Measurements from ENCODE around the gene TRIM41.

TRIM41 gene

DNA sequence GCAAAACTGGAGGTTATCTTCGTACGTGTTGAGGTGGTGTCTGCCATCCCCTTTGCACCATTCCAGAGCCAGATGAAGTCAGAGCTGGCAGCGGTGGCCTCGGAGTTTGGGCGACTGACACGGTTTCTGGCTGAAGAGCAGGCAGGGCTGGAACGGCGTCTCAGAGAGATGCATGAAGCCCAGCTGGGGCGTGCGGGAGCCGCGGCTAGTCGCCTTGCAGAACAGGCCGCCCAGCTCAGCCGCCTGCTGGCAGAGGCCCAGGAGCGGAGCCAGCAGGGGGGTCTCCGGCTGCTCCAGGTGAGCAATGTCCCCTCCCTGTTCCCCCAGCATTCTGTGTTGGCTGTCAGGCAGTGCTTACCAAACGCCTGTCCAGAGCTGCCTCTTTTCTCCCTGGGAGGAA lies 9.5 kb downstream of the TRIM41 start:
- H3K9me3 ChIP-seq (ENCODE audit: control insufficient read depth in 1 of 2, low read length in 2 of 2) = no peaks in the 10 kb centered on the region
- H3K36me3 ChIP-seq (ENCODE audit: control insufficient read depth in 1 of 2, insufficient read depth in 2 of 2, low read length in 2 of 2) = peaks cover 39 to 71% of the 10 kb centered on the region in 2 donors
- H3K27me3 ChIP-seq (ENCODE audit: control insufficient read depth in 1 of 2, insufficient read depth in 2 of 2, low read length in 2 of 2) = no peaks in the 10 kb centered on the region
- no peaks in the 10 kb centered on the region for H3K4me1 ChIP-seq (ENCODE audit: control insufficient read depth in 1 of 2, insufficient read depth in 2 of 2, low read length in 2 of 2)
- no peak overlapping the region for H3K4me3 ChIP-seq (ENCODE audit: low read depth in 1 of 2, low read length in 2 of 2)
- H3K9ac ChIP-seq (ENCODE audit: low read depth in 1 of 2, low read length in 2 of 2) = no peak overlapping the region
- H3K27ac ChIP-seq (ENCODE audit: low read depth, low read length) = no peak overlapping the region

GRCh38 chr5:181233088-181233800 lies 10.2 kb downstream of the TRIM41 start:
- no peak overlapping the region for H3K9ac ChIP-seq (ENCODE audit: low read depth in 1 of 2, low read length in 2 of 2)
- no peaks in the 10 kb centered on the region for H3K27me3 ChIP-seq (ENCODE audit: control insufficient read depth in 1 of 2, insufficient read depth in 2 of 2, low read length in 2 of 2)
- H3K9me3 ChIP-seq (ENCODE audit: control insufficient read depth in 1 of 2, low read length in 2 of 2) = no peaks in the 10 kb centered on the region
- H3K4me1 ChIP-seq (ENCODE audit: control insufficient read depth in 1 of 2, insufficient read depth in 2 of 2, low read length in 2 of 2) = no peaks in the 10 kb centered on the region
- peaks cover 46 to 78% of the 10 kb centered on the region in 2 donors for H3K36me3 ChIP-seq (ENCODE audit: control insufficient read depth in 1 of 2, insufficient read depth in 2 of 2, low read length in 2 of 2)
- H3K27ac ChIP-seq (ENCODE audit: low read depth, low read length) = no peak overlapping the region
- no peak overlapping the region for H3K4me3 ChIP-seq (ENCODE audit: low read depth in 1 of 2, low read length in 2 of 2)

DNA sequence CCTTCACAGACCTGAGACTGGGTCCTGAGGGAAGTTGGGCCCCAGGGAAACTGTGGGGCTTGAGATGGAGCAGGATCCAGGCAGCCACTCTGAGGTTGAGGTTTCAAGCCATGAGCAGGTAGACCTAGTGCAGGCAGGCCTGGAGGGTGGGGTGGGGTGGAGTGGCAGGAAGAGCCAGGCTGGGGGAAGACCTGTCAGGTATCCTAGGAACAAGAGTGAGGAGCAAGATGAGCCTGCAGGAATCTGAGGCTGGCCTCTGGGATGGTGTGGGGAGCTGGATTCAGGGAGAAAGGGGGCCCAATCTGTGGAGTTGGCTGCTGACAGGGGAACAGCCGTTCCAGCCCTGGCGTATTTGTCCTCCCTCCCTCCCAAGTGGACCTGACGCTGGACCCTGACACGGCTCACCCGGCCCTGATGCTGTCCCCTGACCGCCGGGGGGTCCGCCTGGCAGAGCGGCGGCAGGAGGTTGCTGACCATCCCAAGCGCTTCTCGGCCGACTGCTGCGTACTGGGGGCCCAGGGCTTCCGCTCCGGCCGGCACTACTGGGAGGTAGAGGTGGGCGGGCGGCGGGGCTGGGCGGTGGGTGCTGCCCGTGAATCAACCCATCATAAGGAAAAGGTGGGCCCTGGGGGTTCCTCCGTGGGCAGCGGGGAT lies 10.8 kb downstream of the TRIM41 start:
- no peaks in the 10 kb centered on the region for H3K9me3 ChIP-seq (ENCODE audit: control insufficient read depth in 1 of 2, low read length in 2 of 2)
- H3K36me3 ChIP-seq (ENCODE audit: control insufficient read depth in 1 of 2, insufficient read depth in 2 of 2, low read length in 2 of 2) = peaks cover 50 to 85% of the 10 kb centered on the region in 2 donors
- no peak overlapping the region for H3K4me3 ChIP-seq (ENCODE audit: low read depth in 1 of 2, low read length in 2 of 2)
- H3K27ac ChIP-seq (ENCODE audit: low read depth, low read length) = no peak overlapping the region
- no peak overlapping the region for H3K9ac ChIP-seq (ENCODE audit: low read depth in 1 of 2, low read length in 2 of 2)
- H3K27me3 ChIP-seq (ENCODE audit: control insufficient read depth in 1 of 2, insufficient read depth in 2 of 2, low read length in 2 of 2) = no peaks in the 10 kb centered on the region
- no peaks in the 10 kb centered on the region for H3K4me1 ChIP-seq (ENCODE audit: control insufficient read depth in 1 of 2, insufficient read depth in 2 of 2, low read length in 2 of 2)

GRCh38 chr5:181234455-181235306 lies 11.6 kb downstream of the TRIM41 start:
- Histone ChIP-seq H3K27me3 (ENCODE audit: control insufficient read depth in 1 of 2, insufficient read depth in 2 of 2, low read length in 2 of 2) (no peaks in the 10 kb centered on the region), H3K9ac (ENCODE audit: low read depth in 1 of 2, low read length in 2 of 2) (no peak overlapping the region), H3K27ac (ENCODE audit: low read depth, low read length) (no peak overlapping the region), H3K36me3 (ENCODE audit: control insufficient read depth in 1 of 2, insufficient read depth in 2 of 2, low read length in 2 of 2) (peaks cover 56 to 90% of the 10 kb centered on the region in 2 donors), H3K4me3 (ENCODE audit: low read depth in 1 of 2, low read length in 2 of 2) (no peak overlapping the region), H3K9me3 (ENCODE audit: control insufficient read depth in 1 of 2, low read length in 2 of 2) (no peaks in the 10 kb centered on the region), H3K4me1 (ENCODE audit: control insufficient read depth in 1 of 2, insufficient read depth in 2 of 2, low read length in 2 of 2) (no peaks in the 10 kb centered on the region)

DNA sequence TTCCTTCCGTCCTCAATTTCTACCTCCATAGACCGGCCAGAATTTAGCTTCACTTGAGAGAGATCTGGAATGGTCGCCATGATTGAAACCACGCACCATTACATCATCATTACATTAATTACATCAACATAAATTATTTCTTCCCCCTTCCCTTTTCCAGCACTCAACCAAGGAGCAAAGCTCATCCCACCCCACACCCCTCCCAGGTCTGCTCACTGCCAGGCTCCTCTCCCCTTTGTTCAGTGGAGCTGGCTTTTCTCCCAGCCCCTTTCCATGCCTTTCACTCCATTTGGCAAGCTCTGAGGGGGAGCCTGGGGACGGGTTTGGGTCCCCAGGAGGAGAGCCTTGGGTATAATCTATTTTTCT lies 12.2 kb downstream of the TRIM41 start:
- no peaks in the 10 kb centered on the region for H3K27me3 ChIP-seq (ENCODE audit: control insufficient read depth in 1 of 2, insufficient read depth in 2 of 2, low read length in 2 of 2)
- peaks cover 56 to 94% of the 10 kb centered on the region in 2 donors for H3K36me3 ChIP-seq (ENCODE audit: control insufficient read depth in 1 of 2, insufficient read depth in 2 of 2, low read length in 2 of 2)
- no peak overlapping the region for H3K27ac ChIP-seq (ENCODE audit: low read depth, low read length)
- H3K4me3 ChIP-seq (ENCODE audit: low read depth in 1 of 2, low read length in 2 of 2) = no peak overlapping the region
- H3K9me3 ChIP-seq (ENCODE audit: control insufficient read depth in 1 of 2, low read length in 2 of 2) = no peaks in the 10 kb centered on the region
- H3K4me1 ChIP-seq (ENCODE audit: control insufficient read depth in 1 of 2, insufficient read depth in 2 of 2, low read length in 2 of 2) = no peaks in the 10 kb centered on the region
- no peak overlapping the region for H3K9ac ChIP-seq (ENCODE audit: low read depth in 1 of 2, low read length in 2 of 2)

GRCh38 chr5:181235689-181236366 lies 12.7 kb downstream of the TRIM41 start:
- Histone ChIP-seq H3K4me1 (ENCODE audit: control insufficient read depth in 1 of 2, insufficient read depth in 2 of 2, low read length in 2 of 2) (no peaks in the 10 kb centered on the region), H3K27me3 (ENCODE audit: control insufficient read depth in 1 of 2, insufficient read depth in 2 of 2, low read length in 2 of 2) (no peaks in the 10 kb centered on the region), H3K4me3 (ENCODE audit: low read depth in 1 of 2, low read length in 2 of 2) (no peak overlapping the region), H3K9ac (ENCODE audit: low read depth in 1 of 2, low read length in 2 of 2) (no peak overlapping the region), H3K27ac (ENCODE audit: low read depth, low read length) (no peak overlapping the region), H3K9me3 (ENCODE audit: control insufficient read depth in 1 of 2, low read length in 2 of 2) (no peaks in the 10 kb centered on the region), H3K36me3 (ENCODE audit: control insufficient read depth in 1 of 2, insufficient read depth in 2 of 2, low read length in 2 of 2) (peaks cover 53 to 96% of the 10 kb centered on the region in 2 donors)

GRCh38 chr5:181236471-181236870 lies 13.4 kb downstream of the TRIM41 start:
- Histone ChIP-seq H3K36me3 (ENCODE audit: control insufficient read depth in 1 of 2, insufficient read depth in 2 of 2, low read length in 2 of 2) (peaks cover 53 to 96% of the 10 kb centered on the region in 2 donors), H3K27me3 (ENCODE audit: control insufficient read depth in 1 of 2, insufficient read depth in 2 of 2, low read length in 2 of 2) (no peaks in the 10 kb centered on the region), H3K4me1 (ENCODE audit: control insufficient read depth in 1 of 2, insufficient read depth in 2 of 2, low read length in 2 of 2) (peaks cover 2 to 5% of the 10 kb centered on the region in 2 donors), H3K27ac (ENCODE audit: low read depth, low read length) (no peak overlapping the region), H3K4me3 (ENCODE audit: low read depth in 1 of 2, low read length in 2 of 2) (no peak overlapping the region), H3K9me3 (ENCODE audit: control insufficient read depth in 1 of 2, low read length in 2 of 2) (no peaks in the 10 kb centered on the region), H3K9ac (ENCODE audit: low read depth in 1 of 2, low read length in 2 of 2) (no peak overlapping the region)

DNA sequence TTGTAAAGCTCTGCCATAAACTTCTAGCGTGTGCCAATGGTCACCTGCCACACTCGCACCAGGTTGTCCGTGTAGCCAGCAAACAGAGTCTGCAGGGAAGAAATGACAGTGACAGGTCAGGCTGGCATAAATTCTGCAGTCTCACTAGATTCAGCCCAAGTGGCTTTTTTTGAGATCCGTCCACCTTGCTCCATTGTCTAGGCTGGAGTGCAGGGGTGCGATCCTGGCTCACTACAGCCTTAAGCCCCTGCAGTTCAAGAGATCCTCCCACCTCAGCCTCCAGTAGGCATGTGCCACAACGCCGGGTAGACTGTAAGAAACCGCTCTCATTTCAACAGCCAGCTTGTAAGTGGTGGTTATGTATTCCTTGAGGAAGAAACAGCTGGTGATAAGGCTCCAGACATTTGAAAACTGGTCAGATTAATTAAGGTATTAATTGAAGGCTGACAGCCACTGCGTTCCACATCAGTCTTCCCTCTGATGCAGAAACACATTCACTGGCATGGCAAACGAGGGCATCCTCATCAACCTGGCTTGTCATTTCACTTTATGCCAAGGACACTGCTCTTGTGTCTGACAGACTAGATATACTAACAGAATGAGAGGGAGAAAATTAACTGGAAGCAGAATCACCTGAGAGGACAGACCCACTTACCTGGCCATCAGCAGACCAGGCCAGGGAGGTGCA lies 14.0 kb downstream of the TRIM41 start:
- Histone ChIP-seq H3K27me3 (ENCODE audit: control insufficient read depth in 1 of 2, insufficient read depth in 2 of 2, low read length in 2 of 2) (no peaks in the 10 kb centered on the region), H3K27ac (ENCODE audit: low read depth, low read length) (no peak overlapping the region), H3K36me3 (ENCODE audit: control insufficient read depth in 1 of 2, insufficient read depth in 2 of 2, low read length in 2 of 2) (peaks cover 55 to 97% of the 10 kb centered on the region in 2 donors), H3K9ac (ENCODE audit: low read depth in 1 of 2, low read length in 2 of 2) (no peak overlapping the region), H3K4me3 (ENCODE audit: low read depth in 1 of 2, low read length in 2 of 2) (no peak overlapping the region), H3K4me1 (ENCODE audit: control insufficient read depth in 1 of 2, insufficient read depth in 2 of 2, low read length in 2 of 2) (peaks cover 8 to 11% of the 10 kb centered on the region in 2 donors), H3K9me3 (ENCODE audit: control insufficient read depth in 1 of 2, low read length in 2 of 2) (no peaks in the 10 kb centered on the region)

GRCh38 chr5:181237729-181238385 lies 14.8 kb downstream of the TRIM41 start:
- no peak overlapping the region for H3K27ac ChIP-seq (ENCODE audit: low read depth, low read length)
- H3K36me3 ChIP-seq (ENCODE audit: control insufficient read depth in 1 of 2, insufficient read depth in 2 of 2, low read length in 2 of 2) = peaks cover 49 to 91% of the 10 kb centered on the region in 2 donors
- H3K4me3 ChIP-seq (ENCODE audit: low read depth in 1 of 2, low read length in 2 of 2) = no peak overlapping the region
- peaks cover 12 to 15% of the 10 kb centered on the region in 2 donors for H3K4me1 ChIP-seq (ENCODE audit: control insufficient read depth in 1 of 2, insufficient read depth in 2 of 2, low read length in 2 of 2)
- H3K9me3 ChIP-seq (ENCODE audit: control insufficient read depth in 1 of 2, low read length in 2 of 2) = no peaks in the 10 kb centered on the region
- H3K27me3 ChIP-seq (ENCODE audit: control insufficient read depth in 1 of 2, insufficient read depth in 2 of 2, low read length in 2 of 2) = no peaks in the 10 kb centered on the region
- H3K9ac ChIP-seq (ENCODE audit: low read depth in 1 of 2, low read length in 2 of 2) = no peak overlapping the region
